TTC549 (cell line): ENCODE results near the gene DLGAP1.
A peak's percentile ranks its signal among the peaks of the same experiment; 100 is the strongest.

ENCODE experiments used
- FAIRE-seq: peaks from 2 replicates; lab custom pipeline; 2012; peaks lifted over from hg19 to GRCh38; lab: Jason Lieb, UNC

DLGAP1 gene

DNA sequence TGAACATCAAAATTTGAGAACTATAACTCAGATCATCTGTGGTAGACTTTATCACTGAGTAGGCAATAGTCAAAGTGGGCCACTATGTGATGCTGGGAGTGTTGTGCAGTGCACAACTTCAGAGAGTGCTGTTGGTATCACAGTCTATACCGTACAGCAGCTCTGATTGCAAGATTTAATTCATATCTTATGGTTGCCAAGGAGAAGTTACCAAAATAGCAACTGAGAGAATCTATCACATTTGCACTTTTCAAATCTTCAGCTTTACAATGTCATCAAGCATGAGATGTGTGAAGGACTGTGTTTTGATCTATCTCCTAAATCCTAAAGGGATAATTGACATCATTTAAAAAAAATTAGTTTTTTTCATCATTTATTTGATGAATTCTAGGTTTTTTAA lies 216.1 kb downstream of the DLGAP1 start:
- FAIRE-seq = no peak

DNA sequence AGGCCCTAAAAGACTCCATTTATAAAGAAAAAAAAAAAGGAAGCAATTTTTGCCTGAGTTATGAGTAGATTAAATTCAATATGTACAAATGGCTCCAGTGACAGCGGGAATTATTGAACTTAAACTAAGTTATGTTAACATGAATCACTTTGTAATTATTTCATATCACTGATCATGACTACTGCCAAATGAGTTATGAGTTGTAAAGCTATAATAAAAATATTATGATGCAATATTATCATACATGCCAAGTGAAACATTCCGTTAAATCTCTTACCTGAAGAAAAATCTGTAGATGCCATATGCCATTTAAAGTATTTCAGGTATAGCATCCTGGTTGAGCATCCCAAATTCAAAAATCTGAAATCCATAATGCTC lies 217.5 kb downstream of the DLGAP1 start:
- FAIRE-seq = no peak

DNA sequence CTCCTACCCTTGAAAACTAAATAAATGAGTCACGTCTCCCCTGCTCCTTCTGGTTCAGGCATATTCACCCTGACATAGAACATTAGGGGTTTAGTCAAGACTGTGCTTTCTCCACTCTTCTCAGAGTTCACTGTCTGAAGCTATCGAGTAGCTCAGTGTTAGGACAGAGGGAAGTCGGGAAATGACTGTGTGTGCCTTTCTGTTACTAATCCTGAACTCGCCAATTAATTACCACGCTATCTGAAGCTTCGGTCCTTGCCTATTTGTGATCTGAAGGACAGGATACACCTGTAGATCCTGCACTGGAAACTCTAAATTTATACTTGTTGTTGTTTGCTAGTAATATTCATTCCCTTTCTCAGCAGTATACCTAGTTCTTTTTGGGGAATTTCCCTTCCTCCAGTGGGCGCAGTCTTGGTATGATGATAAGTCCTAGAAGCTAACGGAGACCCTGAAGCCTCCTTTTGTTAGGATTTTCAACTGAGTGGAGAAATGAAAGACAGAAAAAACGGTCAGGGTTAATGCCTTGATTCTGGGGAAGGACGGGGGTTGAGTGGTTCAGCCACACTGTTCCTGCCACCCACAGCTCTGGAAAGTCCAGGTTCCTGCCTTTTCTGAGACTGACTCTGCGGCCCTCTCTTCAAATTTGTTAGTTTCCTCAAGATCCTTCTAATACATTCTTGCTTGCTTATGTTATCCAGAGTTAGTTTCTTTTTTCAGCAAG lies 218.0 kb downstream of the DLGAP1 start:
- no peak for FAIRE-seq

- no peak for FAIRE-seq
These were observed 221.6 kb downstream of the DLGAP1 start for GRCh38 chr18:4233468-4233867.

GRCh38 chr18:4232656-4233055 lies 222.5 kb downstream of the DLGAP1 start:
- FAIRE-seq = no peak

DNA sequence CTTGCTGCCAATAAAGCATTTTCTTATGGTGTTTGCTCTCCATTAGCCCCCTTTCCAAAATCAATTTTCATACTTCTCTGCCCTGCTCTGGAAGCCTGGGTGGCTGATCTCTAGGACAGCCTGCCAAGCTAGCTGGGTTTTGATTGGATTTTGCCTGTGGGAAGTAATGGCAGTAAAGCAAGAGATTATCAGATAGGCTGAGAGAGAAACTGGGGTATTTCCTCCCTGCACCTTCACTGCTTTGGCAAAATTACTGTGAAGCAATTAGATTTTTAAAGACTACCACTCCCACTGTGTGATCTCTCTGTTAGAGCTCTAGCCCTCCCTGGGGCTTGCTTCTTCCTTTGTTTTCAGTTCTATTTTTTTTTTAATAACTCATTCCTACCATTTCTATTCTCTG lies 223.8 kb downstream of the DLGAP1 start:
- no peak for FAIRE-seq

DNA sequence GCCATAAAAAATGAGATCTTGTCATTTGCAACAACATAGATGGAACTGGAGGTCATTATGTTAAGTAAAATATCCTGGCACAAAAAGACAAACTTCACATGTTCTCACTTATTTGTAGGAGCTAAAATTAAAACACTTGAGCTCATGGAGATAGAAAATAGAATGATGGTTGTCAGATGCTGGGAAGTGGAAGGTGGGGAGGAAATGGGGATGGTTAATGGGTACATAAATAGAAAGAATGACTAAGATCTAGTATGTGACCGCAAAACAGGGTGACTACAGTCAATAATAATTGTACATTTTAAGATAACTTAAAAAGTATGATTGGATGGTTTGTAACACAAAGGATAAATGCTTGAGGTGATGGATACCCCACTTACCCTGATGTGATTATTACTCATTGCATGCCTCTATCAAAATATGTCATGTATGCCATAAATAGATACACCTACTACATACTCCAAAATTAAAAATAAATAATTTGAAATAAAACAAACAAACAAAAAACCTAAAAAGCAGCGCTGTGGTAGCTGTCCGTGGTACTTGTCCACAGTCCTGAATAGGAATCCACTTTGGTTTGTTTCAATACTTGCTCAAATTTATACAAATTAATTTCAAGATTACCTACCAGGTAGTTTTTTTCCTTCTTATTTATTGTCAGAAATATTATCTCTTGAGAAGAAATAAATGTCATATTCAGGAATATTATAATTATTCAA lies 224.5 kb downstream of the DLGAP1 start:
- no peak for FAIRE-seq

DNA sequence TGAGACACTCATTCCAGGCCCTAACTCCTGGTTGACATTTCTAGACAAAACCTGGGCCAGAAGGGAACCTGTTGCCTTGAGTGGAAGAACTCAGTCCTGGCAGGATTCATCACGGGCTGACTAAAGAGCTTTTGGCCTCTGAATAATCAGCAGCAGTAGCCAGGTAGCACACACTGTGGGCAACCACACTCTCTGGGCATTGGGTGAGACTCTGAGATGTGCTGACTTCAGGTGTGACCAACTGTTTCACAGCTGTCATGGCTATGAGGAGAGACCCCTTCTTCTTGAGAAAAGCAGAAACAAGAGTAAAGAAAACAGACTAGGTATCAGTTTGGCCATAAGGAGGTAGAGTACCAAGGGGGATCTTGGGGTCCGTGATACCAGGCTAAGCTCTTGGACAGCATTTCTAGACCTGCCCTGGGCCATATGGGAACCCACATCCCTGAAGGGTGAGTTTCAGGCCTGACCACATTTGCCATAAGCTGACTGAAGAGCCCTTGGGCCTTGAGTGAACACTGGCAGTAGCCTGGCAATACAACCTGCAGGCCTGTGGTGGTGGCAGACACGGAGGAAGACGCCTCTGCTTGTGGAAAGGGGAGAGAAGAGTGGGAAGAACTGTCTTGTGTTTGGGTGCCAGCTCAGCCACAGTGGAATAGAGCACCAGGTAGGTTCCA lies 230.9 kb downstream of the DLGAP1 start:
- no peak for FAIRE-seq

DNA sequence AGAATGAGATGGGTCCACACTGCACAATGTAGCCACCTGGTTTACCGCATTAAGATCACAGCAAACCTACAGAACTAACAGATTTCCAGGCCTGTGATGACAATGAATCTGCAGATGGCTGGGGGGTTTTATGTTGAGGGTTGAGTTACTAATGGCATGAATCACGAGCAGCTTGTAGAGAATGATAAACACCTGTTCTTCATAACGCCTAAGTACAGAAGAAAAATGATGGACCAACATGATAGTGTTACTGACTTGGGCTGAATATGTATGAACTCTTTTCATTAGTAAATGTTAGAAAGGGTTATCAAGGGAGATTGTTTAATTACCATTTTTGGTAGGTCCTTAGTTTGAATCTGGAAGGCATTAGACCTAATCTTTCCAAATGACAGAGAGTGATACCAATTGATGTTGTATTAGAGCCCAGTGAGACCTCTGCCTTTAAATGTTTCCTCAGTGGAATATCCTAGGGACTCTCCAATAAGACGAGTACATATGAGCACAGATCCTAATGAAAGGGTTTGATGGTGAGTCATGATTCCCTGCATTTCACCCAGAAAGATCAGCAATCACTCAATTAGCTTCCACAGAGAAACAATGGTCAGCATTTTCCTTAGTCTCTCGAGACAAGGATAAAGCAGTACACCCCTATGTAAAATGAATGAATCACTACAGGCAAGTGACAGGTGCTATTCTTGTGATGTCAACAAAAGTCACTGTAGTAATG lies 243.8 kb downstream of the DLGAP1 start:
- no peak for FAIRE-seq

- FAIRE-seq = no peak
These were observed 246.7 kb downstream of the DLGAP1 start for GRCh38 chr18:4208366-4208765.

GRCh38 chr18:4207383-4207985 lies 247.6 kb downstream of the DLGAP1 start:
- FAIRE-seq = no peak

- FAIRE-seq = no peak
These were observed 250.7 kb downstream of the DLGAP1 start for GRCh38 chr18:4204438-4204720.

GRCh38 chr18:4203568-4204437 lies 251.3 kb downstream of the DLGAP1 start:
- no peak for FAIRE-seq

- peak; percentile 66 for FAIRE-seq
These were observed 254.7 kb downstream of the DLGAP1 start for GRCh38 chr18:4200399-4200798.

GRCh38 chr18:4198956-4199355 lies 256.2 kb downstream of the DLGAP1 start:
- no peak for FAIRE-seq

DNA sequence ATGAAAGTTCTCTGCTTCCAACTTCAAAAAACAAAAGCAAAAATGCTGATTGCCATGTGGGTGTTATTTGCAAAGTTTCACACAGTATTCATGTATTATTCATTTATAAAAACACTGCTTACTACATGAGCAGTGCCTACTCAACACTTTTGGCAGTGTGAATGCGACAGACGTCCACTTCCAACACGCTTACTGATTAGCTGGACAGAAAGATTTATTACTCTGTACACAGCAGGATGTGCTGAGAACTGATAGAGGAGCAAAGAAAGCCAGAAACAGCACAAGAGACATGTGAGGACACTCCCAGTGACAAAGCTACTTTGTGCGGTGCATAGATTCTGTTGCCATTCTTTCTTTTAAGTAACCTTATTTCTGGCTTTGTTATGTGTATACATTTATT lies 258.8 kb downstream of the DLGAP1 start:
- FAIRE-seq = no peak

GRCh38 chr18:4193086-4193485 lies 262.0 kb downstream of the DLGAP1 start:
- no peak for FAIRE-seq

GRCh38 chr18:4181882-4182568 lies 273.1 kb downstream of the DLGAP1 start:
- FAIRE-seq = no peak

GRCh38 chr18:4181086-4181485 lies 274.0 kb downstream of the DLGAP1 start:
- no peak for FAIRE-seq

GRCh38 chr18:4172196-4173100 lies 282.7 kb downstream of the DLGAP1 start:
- no peak for FAIRE-seq
